HG03039 (cell line): ENCODE results near the gene BNIP3.

Experiments used
- ATAC-seq: cut with Tn5 transposase; IDR thresholded peaks from one replicate; pipeline ENCODE4 v1.9.1; 2021; ENCODE audit warnings: mild to moderate bottlenecking, moderate library complexity; ENCODE audit not compliant: unreplicated experiment

Gene BNIP3, protein sequence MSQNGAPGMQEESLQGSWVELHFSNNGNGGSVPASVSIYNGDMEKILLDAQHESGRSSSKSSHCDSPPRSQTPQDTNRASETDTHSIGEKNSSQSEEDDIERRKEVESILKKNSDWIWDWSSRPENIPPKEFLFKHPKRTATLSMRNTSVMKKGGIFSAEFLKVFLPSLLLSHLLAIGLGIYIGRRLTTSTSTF

DNA sequence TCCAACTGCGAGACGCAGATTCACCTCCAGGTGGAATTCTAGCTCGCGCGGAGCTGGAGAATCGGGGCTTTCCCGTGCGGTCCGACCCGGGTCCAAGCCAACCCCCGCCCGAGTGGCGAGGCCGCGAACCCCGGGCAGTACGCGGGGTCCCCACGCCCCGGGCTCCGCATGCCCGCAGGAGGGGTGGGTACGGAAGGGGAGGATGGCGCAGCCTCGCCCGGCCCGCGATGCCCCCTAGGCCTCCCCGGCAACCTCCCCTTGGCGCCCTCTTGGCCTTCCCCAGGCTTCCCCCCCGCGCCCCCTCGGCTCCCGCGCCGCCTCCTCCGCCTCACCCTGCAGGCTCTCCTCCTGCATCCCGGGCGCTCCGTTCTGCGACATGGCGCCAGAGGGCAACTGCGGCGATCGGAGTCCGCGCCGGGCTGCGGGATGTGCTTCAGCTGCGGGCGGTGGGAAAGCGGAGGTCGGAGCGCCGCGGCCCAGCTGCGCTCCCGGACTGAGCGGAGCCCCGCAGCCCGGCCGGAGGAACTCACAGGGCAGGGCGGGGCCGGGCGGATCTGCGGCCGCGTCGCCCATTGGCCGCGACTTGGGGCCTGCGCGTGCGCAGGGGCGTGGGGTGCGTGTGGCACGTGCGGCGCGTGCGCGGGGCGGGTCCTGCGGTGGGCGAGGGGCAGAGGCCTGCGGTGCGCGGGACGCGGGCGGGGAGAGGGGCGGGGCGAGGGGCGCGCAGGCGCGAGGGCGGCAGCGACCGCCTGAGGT, at the start of gene BNIP3:
TSS of gene BNIP3 (minus strand) at position 495 of the 756 bp plus-strand sequence. CDS start at position 378, 117 bp downstream.
- ATAC-seq: peak; percentile 89

DNA sequence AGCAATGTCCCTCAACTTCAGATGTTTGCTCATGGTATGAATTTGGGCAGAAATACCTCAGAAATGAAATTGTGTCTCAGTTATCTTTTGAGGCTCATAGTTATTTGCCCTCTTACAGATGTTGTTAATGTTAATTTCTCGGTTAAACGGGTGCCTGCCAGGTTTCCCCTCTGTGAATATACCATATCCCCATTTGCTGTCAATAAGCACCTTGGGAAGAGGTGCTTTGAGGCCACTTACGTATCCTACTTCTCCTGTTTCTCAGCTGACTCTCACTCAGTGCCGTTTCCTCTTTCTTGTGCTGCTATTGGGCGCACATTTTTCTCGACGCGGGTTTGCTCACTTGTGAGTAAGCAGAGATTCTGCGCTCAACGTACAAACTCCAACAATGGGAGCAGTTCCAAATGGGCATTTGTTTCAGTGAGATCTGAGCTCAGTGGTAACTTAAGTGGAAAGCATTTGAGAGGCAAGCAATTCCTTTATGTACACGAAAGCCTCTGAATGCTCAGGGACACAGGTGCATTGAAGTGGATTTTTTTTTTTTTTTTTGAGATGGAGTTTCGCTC, 49.3 kb upstream of the BNIP3 start:
- no peak for ATAC-seq

DNA sequence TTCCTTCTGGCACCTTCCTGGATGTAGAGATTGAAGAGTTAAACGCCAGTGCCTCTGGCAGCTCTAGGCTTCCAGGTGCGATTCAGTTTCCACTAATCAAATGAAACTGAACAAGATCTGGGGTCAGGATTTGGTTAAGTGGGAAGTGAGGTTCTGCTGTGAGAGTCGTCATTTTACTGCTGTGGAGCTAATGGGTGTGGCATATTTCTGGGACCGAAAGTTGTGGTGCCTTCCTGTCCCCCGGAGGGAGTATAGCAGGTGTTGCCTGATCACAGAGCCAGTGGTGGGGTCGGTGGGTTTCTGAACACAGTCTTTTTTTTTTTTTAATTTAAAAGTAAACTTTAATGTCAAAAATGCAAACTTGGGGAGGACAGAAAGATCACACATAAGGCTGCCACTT, 47.0 kb upstream of the BNIP3 start:
- no peak for ATAC-seq

DNA sequence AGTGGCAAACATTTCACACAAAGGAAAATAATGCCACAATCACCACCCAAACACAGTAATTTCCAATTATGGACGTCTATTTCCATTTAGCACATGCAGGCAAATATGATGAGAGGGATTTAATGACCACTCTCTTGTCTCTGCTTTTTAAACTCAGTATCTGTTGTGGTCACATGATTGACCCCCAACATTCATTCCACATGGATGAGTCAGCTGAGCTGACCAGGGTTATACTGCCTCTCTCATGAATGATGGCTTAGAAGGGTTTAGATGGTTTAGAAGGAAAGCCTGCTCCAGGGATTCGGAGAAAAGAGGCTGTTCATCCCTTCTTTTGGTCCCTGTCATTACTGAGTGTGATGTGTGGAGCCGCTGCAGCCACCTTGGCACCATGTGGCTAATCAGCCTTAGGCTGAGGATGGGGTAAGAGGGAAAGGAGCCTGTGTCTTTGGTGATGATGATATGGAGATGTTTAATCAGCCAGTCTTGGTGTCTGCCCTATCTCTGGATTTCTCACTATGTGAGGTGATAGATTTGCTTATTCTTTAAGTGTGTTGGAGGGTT, 45.8 kb upstream of the BNIP3 start:
- no peak for ATAC-seq

DNA sequence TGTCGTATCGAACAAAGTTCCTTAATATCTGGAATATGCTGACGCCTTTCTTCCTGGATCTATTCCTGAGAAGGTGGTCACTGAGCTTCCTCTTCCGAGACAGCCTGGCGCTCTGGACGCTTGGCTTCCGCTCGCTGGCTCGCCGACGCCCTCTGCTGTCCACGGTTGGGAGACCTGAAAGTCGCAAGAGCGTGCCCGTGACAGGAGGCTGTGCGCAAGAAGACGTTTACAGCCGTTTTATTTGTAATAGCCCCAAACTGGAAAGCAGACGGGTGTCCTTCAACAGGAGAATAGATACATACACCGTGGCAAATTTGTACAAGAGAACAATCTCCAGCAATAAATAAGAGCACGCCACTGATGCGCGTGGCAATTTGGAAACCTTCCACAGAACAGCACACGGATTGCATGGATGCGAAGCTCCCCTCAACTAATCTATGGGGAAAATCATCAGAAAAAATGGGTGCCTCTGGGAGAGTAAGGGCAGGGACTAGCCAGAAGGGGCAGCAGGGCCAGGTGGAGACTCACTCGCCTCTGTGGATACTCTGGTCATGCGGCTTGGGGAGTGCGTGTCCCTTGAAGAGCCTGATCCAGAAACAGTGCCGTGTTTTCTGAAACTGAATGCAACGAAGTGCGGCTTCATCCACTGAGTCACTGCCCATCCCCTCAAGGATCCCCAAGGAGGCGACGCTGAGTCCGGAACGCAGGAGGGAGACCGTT, 41.5 kb upstream of the BNIP3 start:
- peak; percentile 75 for ATAC-seq

DNA sequence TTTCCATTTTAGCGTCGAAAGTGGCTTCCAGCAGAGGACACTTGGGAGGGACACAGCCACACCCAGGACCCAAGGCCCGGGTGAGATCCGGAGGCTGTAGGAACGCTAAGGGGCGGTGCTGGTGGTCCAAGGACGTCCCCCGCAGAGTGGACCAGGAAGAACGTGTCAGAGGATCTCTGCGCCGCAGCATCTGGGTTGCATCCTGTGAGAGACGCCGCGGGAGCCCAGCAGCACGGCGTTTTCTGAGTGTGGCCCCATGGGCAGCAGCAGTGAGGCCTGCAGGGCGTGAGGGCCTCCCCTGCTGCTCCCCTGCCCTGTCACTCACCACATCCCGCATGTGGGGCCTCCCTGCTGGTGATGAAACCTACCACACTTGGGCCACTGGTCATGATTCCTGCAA, 40.5 kb upstream of the BNIP3 start:
- no peak for ATAC-seq

DNA sequence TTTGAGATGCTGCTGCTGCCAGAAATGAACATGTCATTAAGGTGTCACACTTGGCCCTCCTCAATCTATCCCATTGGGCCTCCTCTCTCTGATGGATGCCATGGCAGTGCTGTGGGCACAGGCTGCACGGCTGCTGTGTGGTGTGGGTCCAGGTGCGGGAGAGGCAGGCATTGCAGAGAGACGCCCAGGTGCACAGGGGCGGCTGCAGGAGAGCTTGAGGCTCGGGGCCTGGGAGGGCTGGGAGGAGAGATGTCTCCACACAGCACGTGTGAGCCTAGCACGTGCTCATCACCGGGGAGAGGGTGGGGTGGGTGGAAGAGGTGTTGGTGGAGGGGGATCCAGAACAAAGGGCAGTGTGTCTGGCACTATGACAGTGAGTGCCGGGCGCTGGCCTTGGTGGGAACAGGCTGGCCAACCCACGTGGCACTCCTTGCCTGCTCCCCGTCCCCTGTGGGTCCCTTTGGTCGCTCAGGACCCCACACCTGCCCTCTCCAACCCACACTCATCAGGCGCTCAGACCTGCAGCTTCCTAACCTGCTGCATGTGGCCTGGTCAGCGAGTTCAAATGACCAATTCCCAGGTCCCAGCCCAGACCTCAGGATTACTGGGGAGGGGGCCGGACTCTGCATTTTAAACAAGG, 39.9 kb upstream of the BNIP3 start:
- ATAC-seq: no peak

DNA sequence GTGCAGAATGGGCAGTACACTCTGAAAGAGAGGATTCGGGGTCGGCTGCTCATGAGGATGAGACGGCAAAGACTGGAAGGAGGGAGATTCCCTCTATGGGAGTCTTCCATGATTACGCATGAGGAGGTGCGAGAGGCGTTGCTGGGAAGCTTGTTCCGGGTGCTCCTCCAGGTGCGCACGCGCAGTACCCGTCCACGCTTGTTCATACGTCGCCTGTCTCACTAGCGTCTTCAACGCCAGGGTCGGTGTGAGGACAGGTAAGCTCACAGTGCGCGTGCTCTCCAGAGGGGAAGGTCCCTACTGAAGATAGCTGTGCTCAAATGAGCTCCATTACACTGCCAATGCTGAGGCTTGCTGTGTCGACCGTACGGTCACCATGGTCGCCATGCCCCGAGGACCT, 39.3 kb upstream of the BNIP3 start:
- ATAC-seq: no peak

DNA sequence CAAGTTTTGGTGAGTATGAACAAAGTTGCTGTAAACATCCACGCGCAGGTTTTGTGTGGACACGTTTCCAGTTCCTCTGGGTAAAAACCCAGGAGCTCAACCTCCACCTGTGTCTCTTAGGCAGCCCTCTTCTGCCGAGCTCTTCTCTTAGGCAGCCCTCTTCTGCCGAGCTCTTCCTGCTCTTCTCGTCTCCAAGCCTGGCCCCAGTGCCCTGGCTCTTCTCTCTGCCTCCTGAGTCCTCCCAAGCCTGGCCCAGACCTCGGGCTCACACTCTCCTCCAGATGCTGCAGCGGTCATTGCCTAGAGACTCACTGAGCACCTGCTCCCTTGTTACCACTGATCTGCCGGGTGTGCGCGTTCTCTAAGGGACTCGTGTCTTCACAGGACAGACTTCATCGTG, 38.7 kb upstream of the BNIP3 start:
- no peak for ATAC-seq

DNA sequence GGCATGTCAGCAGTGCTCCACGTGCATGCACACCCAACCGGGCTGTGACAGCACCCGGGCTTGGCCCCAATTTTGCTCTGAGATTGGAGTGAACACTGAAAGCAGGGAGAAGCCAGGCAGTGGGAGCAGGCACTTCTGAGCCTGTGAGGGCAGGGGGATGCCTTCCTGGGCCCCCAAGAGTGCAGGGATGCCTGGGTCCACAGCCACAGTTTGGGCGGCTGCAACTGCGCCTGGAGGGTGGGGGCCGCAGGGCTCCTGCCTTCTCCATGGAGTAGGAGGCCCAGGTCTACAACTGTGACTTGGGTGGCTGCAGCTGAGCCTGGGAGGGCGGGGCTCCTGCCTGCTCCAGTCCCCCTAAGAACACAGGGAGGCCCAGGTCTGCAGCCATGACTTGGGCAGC, 37.6 kb upstream of the BNIP3 start:
- ATAC-seq: no peak

DNA sequence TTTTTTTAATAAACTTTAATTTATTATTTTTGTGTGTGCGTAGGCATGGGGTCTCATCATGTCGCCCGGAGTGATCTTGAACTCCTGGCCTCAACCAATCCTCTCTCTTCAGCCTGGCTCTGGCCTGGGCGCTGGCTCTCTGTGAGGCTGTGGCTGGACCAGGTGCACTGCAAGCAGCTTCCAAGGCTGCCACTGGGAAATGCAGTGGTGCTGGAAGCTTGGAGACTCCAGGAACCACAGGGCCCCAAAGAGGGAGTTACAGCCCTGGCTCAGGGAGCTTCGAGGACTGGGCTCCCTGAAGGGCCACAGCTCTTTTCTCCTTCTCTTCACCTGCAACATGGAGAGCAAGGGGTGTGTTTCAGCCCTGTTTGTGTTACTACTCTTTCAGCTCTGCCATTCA, 36.7 kb upstream of the BNIP3 start:
- no peak for ATAC-seq

DNA sequence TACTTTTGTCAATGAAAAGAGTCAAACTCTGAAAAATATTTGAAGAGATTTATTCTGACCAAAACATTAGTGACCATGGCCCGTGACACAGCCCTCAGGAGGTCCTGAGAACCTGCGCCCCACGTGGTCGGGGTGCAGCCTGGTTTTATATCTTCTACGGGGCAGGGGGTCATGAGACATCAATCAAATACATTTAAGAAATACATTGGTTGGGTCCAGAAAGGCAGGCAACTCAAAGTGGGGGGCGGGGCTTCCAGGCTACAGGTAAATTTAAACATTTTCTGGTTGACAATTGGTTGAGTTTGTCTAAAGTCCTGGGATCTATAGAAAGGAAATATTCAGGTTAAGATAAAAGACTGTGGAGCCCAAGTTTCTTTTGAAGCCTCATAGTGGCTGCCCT, 34.8 kb upstream of the BNIP3 start:
- no peak for ATAC-seq

DNA sequence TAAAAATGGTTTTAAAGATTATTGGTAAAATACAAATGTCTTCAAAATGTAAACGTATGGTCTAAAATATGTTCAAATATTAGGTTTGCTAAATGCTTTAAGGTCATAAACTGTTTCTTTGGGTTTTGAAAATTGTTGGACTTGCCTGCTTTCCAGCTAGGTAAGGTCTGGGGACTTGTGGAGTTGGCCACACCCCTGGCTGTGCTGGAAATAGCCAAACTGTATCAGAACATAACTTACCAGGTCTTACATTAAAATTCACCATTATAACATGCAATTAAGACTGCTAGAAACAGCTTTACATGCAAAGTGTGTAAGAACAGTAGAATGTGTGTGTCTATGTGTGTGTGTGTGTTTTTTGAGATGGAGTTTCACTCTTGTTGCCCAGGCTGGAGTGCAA, 29.7 kb upstream of the BNIP3 start:
- no peak for ATAC-seq

DNA sequence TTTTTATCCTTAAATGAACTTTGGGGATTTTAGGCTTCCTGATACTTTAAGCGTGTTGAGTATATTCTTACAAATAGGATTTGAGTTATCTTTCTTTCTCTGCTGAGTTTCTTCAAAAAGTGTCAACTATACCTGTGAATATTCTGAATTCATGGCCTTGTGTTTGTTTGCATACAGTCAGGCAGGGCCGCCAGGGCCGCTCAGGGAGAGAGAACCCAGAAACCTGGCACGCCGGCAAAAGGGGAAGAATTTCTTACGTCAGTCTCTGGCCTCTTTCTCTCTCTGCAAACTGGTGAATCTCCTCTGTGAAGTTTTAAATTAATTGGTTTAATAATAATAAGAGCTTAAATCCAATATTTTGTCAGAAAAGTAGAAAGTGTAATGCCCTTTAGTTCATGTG, 29.3 kb upstream of the BNIP3 start:
- no peak for ATAC-seq

DNA sequence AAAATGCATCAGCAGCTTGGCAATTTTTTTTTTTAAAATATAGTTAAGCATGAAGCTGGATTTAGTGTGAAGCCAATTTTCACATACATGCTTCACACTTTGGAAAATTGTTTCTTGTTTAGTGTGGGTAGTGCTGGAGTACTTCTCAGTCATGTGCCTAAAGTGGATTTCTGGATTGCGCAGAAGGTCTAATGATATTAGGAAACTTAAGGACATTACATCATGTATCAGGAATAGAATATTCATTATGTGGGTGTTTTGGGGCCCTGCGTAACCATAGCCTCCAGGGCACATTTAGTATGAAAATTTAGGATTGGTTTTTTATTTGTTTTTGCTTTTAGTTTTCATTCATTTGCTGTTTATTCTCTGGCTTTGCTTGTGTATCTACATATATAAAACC, 28.8 kb upstream of the BNIP3 start:
- ATAC-seq: no peak

DNA sequence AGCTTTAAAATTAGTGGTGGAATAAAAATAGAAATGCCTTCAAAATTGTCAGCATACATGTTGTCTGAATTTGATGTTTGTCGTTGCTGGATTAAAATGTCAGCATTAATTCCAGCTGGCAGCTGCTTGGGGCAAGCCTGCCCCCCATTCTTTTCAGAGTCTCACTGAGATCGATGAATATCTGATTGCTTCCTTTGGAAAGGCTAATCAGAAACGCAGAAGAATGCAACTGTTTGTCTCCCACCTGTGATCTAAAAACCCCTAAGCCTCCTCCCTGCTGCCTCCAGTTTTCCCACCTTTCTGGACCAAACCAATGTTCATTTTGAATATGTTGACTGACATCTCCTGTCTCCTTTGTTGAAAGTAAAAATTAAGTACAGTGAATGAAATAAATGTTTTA, 27.9 kb upstream of the BNIP3 start:
- no peak for ATAC-seq

DNA sequence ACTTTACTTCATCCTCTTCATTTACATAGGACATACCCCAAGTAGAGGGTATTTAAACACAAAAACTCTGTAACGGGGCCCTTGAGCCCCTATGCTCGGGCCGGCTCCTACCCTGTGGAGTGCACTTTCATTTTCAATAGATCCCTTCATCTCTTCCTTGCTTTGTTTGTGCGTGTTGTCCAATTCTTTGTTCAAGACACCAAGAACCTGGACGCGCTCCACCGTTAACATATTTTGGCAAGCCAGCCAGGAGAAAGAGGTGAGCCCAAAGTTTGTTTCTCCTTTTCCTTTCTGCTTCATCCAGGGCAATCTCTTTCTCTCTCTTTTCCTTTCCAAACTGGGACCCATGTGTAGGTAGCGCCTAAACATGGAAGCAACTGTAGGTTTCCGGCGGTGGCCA, 26.0 kb upstream of the BNIP3 start:
- no peak for ATAC-seq

DNA sequence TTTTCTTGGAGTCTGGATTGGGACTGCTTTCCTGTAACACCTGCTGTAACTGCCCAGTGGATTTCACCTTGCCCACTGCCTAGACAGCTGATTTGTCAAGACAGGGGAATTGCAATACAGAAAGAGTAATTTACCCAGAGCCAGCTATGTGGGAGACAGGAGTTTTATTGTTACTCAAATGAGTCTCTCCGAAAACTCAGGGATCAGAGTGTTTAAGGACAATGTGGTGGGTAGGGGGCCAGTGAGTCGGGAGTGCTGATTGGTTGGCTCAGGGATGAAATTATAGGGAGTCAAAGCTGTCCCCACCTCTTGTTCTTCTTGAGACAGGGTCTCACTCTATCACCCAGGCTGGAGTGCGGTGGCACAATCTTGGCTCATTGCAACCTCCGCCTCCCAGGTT, 25.2 kb upstream of the BNIP3 start:
- ATAC-seq: no peak

DNA sequence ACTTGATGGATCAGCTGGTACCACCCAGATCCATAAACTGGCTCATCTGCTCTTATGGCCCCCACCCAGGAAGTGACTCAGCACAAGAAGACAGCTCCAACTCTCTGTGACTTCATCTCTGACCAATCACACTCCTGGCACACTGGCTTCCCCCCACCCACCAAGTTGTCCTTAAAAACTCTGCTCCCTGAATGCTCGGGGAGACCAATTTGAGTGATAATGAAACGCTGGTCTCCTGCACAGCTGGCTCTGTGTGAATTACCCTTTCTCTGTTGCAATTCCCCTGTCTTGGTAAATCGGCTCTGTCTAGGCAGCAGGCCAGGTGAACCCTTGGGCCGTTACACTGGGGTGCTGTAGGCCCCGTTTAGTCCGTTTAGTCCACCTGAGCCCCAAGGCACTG, 23.4 kb upstream of the BNIP3 start:
- ATAC-seq: no peak

DNA sequence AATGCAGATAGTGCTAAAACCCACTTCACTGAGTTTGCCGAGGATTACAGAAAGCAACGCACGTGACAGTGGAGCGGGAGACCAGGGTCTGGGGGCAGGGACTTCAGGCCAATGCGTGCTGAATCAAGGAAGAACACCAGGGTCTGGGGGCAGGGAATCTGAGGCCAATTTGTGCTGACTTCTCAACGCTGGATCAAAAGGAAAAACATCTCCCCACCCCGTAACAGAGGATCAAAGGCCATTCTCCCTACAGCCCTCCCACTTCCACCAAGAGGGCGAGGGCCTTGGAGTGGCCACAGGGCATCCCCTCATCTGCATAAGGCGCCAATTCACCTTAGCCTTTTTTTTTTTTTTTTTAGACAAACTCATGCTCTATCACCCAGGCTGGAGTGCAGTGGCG, 22.3 kb upstream of the BNIP3 start:
- no peak for ATAC-seq

DNA sequence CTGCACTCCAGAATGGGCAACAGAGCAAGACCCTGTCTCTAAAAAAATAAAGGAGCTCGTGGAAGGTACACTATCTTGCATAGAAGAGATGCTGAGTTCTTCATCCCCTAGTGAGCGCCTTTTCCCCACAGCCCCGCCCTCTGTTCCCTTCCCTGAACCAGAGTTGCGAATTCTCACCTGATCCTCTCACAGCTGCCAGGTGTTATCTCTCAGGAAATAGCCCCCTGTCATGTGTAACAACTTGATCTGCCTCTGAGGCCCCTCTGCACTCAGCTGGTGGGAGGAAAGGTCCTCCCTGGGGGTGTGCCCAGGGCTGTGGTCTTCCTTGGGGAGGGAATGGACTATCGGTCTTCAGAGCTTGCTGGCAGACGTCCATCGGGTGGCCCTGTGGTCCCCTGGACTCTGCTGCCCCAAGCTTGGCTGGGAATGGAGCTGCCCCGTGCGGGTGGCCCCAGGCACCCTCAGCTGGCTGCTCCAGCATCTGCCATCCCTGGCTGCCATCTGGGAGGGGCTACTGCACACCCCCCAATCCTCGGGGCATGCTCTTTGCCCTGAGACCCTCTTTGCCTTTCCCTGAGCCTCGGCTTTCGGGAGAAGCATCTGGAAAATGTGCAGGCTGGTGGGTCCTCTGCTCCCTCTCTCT, 21.7 kb upstream of the BNIP3 start:
- ATAC-seq: no peak
